SKM-1 (cell line): ENCODE measurements around the gene CARD11.
"Not testable (repeated sequence)": the region's sequence is repeated elsewhere in the genome, so short reads cannot be mapped to it uniquely, and the experiment has no call there.

ENCODE experiments used
- DNase-seq: peaks from one replicate; lab custom pipeline; 2025; ENCODE audit not compliant: unreplicated experiment; lab: John Stamatoyannopoulos, UW

Gene CARD11

GRCh38 chr7:3021825-3022224 is 21.8 kb downstream of the CARD11 start:
- no peak for DNase-seq

GRCh38 chr7:3021224-3021623 is 22.4 kb downstream of the CARD11 start:
- not testable (repeated sequence) for DNase-seq

GRCh38 chr7:3020416-3020815 is 23.3 kb downstream of the CARD11 start:
- DNase-seq: no peak

GRCh38 chr7:3019801-3020200 is 23.9 kb downstream of the CARD11 start:
- no peak for DNase-seq

- no peak for DNase-seq
Observed at GRCh38 chr7:3013975-3014792, 29.5 kb downstream of the CARD11 start.

GRCh38 chr7:3011211-3011852 is 32.3 kb downstream of the CARD11 start:
- no peak for DNase-seq

- no peak for DNase-seq
Observed at GRCh38 chr7:3010161-3010560, 33.5 kb downstream of the CARD11 start.

- no peak for DNase-seq
Observed at GRCh38 chr7:3009086-3009485, 34.6 kb downstream of the CARD11 start.

- no peak for DNase-seq
Observed at GRCh38 chr7:3008386-3008785, 35.3 kb downstream of the CARD11 start.

GRCh38 chr7:3007696-3008095 is 36.0 kb downstream of the CARD11 start:
- DNase-seq: no peak

- no peak for DNase-seq
Observed at GRCh38 chr7:3005257-3005656, 38.4 kb downstream of the CARD11 start.

GRCh38 chr7:3003936-3004335 is 39.7 kb downstream of the CARD11 start:
- DNase-seq: no peak

GRCh38 chr7:3002631-3003030 is 41.0 kb downstream of the CARD11 start:
- no peak for DNase-seq

- DNase-seq: no peak
Observed at GRCh38 chr7:3000566-3000965, 43.1 kb downstream of the CARD11 start.

- DNase-seq: no peak
Observed at GRCh38 chr7:2999078-2999500, 44.6 kb downstream of the CARD11 start.

- DNase-seq: no peak
Observed at GRCh38 chr7:2997014-2997413, 46.7 kb downstream of the CARD11 start.

- no peak for DNase-seq
Observed at GRCh38 chr7:2996141-2996540, 47.5 kb downstream of the CARD11 start.

GRCh38 chr7:2993868-2994267 is 49.8 kb downstream of the CARD11 start:
- no peak for DNase-seq

GRCh38 chr7:2993396-2993795 is 50.3 kb downstream of the CARD11 start:
- no peak for DNase-seq

GRCh38 chr7:2990949-2991470 is 52.7 kb downstream of the CARD11 start:
- DNase-seq: no peak

- no peak for DNase-seq
Observed at GRCh38 chr7:2986561-2986960, 57.1 kb downstream of the CARD11 start.

- DNase-seq: no peak
Observed at GRCh38 chr7:2985866-2986265, 57.8 kb downstream of the CARD11 start.
